Karpas-422 (cell line): ENCODE results near the gene DDX51. TPM values are rescaled to one million over a fixed set of nuclear protein-coding genes. Genes with fewer than 3 reads are reported as not detected.
A peak's percentile ranks its signal among the peaks of the same experiment; 100 is the strongest.

Source experiments
- DNase-seq: peaks from one replicate; pipeline ENCODE4 v3.0.0-alpha.2; 2015
- H2AFZ ChIP-seq: fragments of 200-600 bp; sonication (generic); 2 replicates; pipeline ENCODE4 v1.6.1; 2014; ENCODE audit warnings: antibody characterized with exemption, low read length, mixed read lengths
- H3K27ac ChIP-seq: fragments of 200-600 bp; sonication (generic); 2 replicates; pipeline ENCODE4 v1.5.1; 2014; ENCODE audit warnings: mild to moderate bottlenecking, low read length, moderate library complexity
- H3K27me3 ChIP-seq: fragments of 200-600 bp; sonication (generic); 2 replicates; pipeline ENCODE4 v1.6.1; 2014; ENCODE audit warnings: low read length, mixed read lengths
- H3K36me3 ChIP-seq: fragments of 200-600 bp; sonication (generic); 2 replicates; pipeline ENCODE4 v1.6.1; 2014; ENCODE audit warnings: low read length, mixed read lengths; ENCODE audit not compliant: insufficient read depth
- H3K4me1 ChIP-seq: fragments of 200-600 bp; sonication (generic); 2 replicates; pipeline ENCODE4 v1.6.1; 2014; ENCODE audit warnings: mild to moderate bottlenecking, low read length, mixed read lengths
- H3K4me2 ChIP-seq: fragments of 200-600 bp; sonication (generic); 2 replicates; pipeline ENCODE4 v1.6.1; 2014; ENCODE audit warnings: low read length, low read depth, mild to moderate bottlenecking; ENCODE audit not compliant: poor library complexity, severe bottlenecking
- H3K4me3 ChIP-seq: fragments of 200-600 bp; sonication (generic); 2 replicates; pipeline ENCODE4 v1.5.1; 2014; ENCODE audit warnings: mild to moderate bottlenecking, antibody characterized with exemption, low read length, mixed read lengths
- H3K79me2 ChIP-seq: fragments of 200-600 bp; sonication (generic); 2 replicates; pipeline ENCODE4 v1.6.1; 2014; ENCODE audit warnings: mild to moderate bottlenecking, low read length, mixed read lengths
- H3K9ac ChIP-seq: fragments of 200-600 bp; sonication (generic); 2 replicates; pipeline ENCODE4 v1.6.0; 2014; ENCODE audit warnings: low read length
- H3K9me2 ChIP-seq: fragments of 200-600 bp; sonication (generic), shearing (Covaris generic); replicated peaks from 2 replicates; pipeline ENCODE4 v1.6.0; 2014; ENCODE audit warnings: mild to moderate bottlenecking, low read length, moderate library complexity; ENCODE audit not compliant: insufficient read depth
- H3K9me3 ChIP-seq: fragments of 300-700, 200-600 bp; sonication (generic); 2 replicates; pipeline ENCODE4 v1.6.1; 2014; ENCODE audit warnings: low read length, mixed read lengths
- H4K20me1 ChIP-seq: fragments of 200-600 bp; sonication (generic); 2 replicates; pipeline ENCODE4 v1.6.1; 2014; ENCODE audit warnings: mild to moderate bottlenecking, antibody characterized with exemption, low read length, low read depth; ENCODE audit not compliant: insufficient read depth
- small RNA-seq: library from RNA; depleted of rRNA; stranded (forward); fragments of <200 nt; gene quantifications from one replicate; pipeline ENCODE3, GENCODE V24; 2014
- total RNA-seq: library from RNA; depleted of rRNA; stranded (reverse); fragments of >200 nt; shearing (Covaris generic); gene quantifications from 2 replicates; pipeline ENCODE4 v1.2.3, GENCODE V29; 2014; ENCODE audit warnings: low replicate concordance; rRNA removed

DDX51 gene
- total RNA-seq, 1 experiment from 2014 or later: 6.4 TPM

- peaks cover 46% of the 10 kb centered on the region for H3K36me3 ChIP-seq
- no peaks in the 10 kb centered on the region for H3K9me2 ChIP-seq
Observed at GRCh38 chr12:132094269-132094891, 49.7 kb downstream of the DDX51 start.

GRCh38 chr12:132089407-132089910 is 54.7 kb downstream of the DDX51 start:
- Histone ChIP-seq H4K20me1 (peaks cover 3% of the 10 kb centered on the region; the same call in 1 of the 2 replicates), H3K79me2 (peaks cover 61% of the 10 kb centered on the region), H2AFZ (no peak overlapping the region), H3K9me3 (peaks cover 4% of the 10 kb centered on the region; the same call in 1 of the 2 replicates), H3K27me3 (no peaks in the 10 kb centered on the region), H3K4me2 (no peak overlapping the region), H3K9ac (no peak overlapping the region), H3K4me1 (peaks cover 28% of the 10 kb centered on the region), H3K36me3 (peaks cover 41% of the 10 kb centered on the region), H3K4me3 (no peak overlapping the region), H3K9me2 (no peaks in the 10 kb centered on the region), H3K27ac (peak overlapping the region; percentile 71)
- no peak for DNase-seq

More at GRCh38 chr12:132094269-132094891, 49.7 kb downstream of the DDX51 start:
- H3K27me3 ChIP-seq: no peaks in the 10 kb centered on the region
- no peak overlapping the region for H3K9ac ChIP-seq
- H2AFZ ChIP-seq: no peak overlapping the region
- H3K79me2 ChIP-seq: peaks cover 61% of the 10 kb centered on the region
- DNase-seq: no peak
- H3K9me3 ChIP-seq: peaks cover 2% of the 10 kb centered on the region; the same call in 1 of the 2 replicates
- no peak overlapping the region for H3K4me3 ChIP-seq
- no peaks in the 10 kb centered on the region for H4K20me1 ChIP-seq
- H3K4me1 ChIP-seq: peaks cover 12% of the 10 kb centered on the region
- H3K27ac ChIP-seq: no peak overlapping the region
- H3K4me2 ChIP-seq: no peak overlapping the region

Small RNA genes within 50 kb of the gene (small RNA-seq; reads per million reads assigned to genes)
- gene AC138466.3: not detected

Other genes starting within 250 kb of the DDX51 start
- gene ULK1, start 249.7 kb downstream of the DDX51 start, total RNA-seq: 2.8 and 6.9 TPM in 2 replicates
- 11.9 and 32.3 TPM in 2 replicates for gene PUS1, start 215.0 kb downstream of the DDX51 start, total RNA-seq
- 13.7 and 16.8 TPM in 2 replicates for gene EP400, start 194.4 kb downstream of the DDX51 start, total RNA-seq
- gene NOC4L, start 138 bp upstream of the DDX51 start, total RNA-seq: 10.4 and 20.5 TPM in 2 replicates
- gene GALNT9, start 185.3 kb upstream of the DDX51 start, total RNA-seq: not detected in 2 replicates